GM18907 (cell line): ENCODE measurements around the gene DUOXA1.
"Not testable (repeated sequence)": the region's sequence is repeated elsewhere in the genome, so short reads cannot be mapped to it uniquely, and the experiment has no call there.

ENCODE experiments used
- ATAC-seq: cut with Tn5 transposase; IDR thresholded peaks from one replicate; pipeline ENCODE4 v1.9.1; 2021; ENCODE audit warnings: mild to moderate bottlenecking, moderate library complexity; ENCODE audit not compliant: unreplicated experiment

DUOXA1 gene

DNA sequence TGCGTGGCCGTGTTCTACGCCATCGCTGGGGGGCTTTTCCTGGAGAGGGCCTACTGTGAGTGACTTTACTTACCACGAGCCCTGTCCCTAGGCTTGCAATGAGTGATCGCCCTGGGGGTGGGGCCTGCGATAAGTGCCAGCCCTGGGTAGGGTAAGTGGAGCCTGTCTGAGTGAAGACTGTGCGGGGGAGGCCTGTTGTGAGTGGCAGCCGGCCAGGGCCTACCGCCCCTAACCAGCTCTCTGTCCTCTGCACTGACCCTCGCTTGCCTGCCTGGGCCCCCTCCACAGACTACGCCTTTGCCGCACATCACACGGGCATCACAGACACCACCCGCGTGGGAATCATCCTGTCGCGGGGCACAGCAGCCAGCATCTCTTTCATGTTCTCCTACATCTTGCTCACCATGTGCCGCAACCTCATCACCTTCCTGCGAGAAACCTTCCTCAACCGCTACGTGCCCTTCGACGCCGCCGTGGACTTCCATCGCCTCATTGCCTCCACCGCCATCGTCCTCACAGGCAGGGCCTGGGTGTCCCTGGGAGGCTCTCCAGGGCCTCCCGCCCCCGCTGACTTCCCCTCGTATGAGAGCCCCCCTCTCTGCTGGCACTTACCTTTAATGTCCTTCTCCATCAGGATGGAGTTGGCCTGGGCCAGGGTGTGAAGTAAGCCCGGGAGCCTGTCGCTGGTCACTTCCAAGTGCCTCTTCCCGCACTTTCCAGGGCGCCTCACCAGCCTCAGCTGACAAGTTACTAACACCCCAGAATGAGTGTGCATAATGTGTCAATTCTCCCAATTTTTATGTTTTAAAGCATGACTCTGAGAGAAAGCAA, 22.5 kb upstream of the DUOXA1 start:
- no peak for ATAC-seq

DNA sequence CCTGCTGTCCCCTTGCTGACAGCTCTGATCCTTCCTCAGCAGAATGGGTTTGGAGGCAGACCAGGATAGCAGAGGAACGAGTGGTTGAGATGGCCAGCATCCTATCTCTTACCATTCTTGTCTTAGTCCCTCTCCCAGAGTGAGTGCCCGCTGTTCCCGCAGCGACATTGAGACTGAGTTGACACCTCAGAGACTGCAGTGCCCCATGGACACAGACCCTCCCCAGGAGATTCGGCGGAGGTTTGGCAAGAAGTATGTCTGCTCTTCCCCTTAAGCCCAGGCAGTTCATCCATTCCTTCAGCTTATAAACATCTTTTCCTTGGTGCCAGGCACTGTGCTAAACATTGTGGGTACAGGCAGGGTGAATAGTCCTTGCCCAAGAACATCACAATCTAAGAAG, 21.3 kb upstream of the DUOXA1 start:
- no peak for ATAC-seq

DNA sequence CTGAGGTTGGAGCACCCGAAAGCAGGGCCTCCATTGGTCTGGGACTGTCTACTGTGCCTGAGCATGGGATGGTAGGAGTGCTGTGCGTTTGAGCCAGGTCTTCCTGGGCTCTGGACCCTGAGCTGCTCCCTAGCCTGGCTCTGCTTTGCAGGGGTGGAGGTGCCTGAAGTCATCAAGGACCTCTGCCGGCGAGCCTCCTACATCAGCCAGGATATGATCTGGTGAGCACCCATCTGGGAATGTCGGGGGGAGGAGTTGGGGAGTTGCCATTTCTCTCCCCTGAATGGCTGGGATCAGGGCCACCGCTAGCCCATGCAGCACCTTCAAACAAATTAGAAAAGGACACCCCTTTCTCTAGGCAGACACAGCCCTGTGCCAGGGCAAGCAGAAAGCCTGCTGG, 20.8 kb upstream of the DUOXA1 start:
- ATAC-seq = no peak

DNA sequence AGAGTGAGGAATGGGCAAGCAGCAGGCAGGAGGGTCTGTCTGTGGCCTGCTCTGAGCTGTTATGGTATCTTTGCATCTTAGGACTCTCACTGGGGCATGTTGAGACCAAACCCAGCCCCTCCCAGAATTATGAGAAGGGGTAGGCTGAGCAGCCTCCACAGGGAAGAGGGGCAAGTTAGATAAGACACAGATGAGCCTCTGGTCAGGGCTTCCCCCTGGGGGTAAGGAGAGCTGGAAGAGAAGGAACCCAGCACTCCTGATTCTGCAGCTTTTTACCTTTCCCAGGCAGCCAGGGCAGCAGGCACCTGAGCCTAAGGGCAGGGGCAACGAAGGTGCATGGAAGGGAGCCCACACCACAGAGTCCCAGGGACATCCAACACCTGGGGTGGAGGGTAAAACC, 19.4 kb upstream of the DUOXA1 start:
- ATAC-seq = no peak

DNA sequence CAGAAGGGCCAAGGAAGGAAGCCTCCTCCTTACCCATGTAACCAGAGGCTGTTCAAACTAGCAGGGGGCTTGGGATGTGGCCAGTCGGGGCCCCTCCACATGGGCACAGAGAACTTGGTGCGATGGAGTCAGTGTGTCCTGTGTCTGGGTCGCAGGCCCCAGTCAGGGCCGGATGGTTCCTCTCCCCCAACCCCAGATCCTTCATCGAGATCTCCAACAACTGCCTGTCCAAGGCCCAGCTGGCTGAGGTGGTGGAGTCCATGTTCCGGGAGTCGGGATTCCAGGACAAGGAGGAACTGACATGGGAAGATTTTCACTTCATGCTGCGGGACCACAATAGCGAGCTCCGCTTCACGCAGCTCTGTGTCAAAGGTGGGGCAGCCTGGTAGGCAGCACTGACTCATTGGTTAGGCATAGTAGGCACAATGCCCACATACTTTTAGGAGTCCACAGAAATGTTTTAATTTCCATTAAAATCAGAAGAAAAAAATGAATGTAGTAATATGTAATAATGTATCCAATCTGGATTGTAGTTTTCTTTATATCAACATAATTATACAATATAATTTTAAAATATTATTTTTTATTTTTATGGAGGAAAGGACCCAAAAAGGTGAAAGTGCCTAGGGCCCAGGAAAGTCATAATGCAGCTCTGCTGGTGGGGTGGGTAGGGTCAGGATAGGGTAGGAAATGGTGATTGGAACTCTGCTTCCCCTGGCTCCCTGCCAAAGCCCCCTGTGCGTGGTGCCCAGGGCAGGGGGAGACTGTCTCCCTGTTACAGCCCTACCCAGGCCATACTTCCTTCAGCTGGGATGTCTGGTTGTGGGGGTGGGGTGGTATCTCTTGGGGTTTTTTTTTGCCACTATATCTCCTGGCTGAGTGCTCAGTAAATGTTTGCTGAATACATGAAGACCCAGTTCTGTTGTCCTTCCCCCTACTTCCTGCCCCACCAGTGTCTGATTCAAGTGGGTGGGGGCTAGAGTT, 18.7 kb upstream of the DUOXA1 start:
- ATAC-seq = no peak

DNA sequence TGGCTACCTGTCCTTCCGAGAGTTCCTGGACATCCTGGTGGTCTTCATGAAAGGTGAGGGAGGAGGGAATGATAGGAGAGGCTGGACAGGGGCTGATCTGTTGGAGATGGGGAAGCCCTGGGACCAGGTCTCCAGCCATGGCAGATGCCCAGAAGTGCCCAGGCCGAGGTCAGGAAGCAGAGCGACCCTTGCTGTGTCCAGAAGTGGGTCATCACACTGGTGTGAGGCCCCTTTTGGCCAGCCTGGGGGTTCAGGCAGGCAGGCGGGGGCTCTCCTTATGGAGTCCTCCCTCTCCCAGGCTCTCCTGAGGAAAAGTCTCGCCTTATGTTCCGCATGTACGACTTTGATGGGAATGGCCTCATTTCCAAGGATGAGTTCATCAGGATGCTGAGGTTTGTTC, 17.9 kb upstream of the DUOXA1 start:
- no peak for ATAC-seq

DNA sequence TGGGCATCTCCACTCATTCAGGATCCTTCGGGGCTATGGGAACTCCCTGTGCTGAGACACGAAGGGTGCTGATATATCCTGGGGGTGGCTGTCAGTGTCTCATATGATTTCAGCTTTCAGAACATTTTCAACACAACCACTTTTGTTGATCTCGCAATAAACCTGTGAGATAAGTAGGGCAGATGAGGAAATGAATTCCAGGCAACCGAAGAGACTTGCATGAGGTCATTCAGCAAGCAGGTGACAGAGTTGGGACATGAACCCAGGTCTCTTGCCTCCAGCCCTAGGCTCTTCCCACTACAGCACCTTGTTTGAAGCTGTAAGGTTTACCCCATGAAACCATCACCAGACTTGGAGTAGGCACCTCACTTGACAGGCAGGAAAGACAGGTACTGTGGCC, 16.7 kb upstream of the DUOXA1 start:
- no peak for ATAC-seq

DNA sequence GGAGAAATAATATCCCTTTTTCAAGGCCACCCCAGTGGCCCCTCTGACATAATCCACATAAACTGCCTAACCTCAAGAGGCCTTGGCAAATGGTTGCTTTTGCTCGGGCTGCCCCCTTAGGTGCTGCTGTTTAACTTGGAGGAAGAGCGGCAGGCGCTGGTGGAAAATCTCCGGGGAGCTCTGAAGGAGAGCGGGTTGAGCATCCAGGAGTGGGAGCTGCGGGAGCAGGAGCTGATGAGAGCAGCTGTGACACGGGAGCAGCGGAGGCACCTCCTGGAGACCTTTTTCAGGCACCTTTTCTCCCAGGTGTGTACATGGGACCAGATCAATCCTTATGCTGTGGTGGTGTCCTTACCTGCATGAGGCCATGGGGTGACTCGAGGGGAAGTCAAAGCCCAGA, 15.1 kb upstream of the DUOXA1 start:
- no peak for ATAC-seq

DNA sequence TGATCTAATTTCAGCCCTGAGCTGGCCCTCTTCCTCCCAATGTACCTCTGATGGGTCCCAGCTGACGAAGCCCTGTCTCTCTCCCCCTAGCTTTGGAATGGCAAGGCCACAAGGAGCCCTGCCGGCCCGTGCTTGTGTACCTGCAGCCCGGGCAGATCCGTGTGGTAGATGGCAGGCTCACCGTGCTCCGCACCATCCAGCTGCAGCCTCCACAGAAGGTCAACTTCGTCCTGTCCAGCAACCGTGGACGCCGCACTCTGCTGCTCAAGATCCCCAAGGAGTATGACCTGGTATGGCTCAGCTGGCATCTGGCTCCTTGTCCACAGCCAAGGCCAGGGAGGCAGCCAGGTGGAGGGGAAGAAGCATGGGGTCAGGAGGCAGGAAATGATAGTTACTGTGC, 14.3 kb upstream of the DUOXA1 start:
- no peak for ATAC-seq

DNA sequence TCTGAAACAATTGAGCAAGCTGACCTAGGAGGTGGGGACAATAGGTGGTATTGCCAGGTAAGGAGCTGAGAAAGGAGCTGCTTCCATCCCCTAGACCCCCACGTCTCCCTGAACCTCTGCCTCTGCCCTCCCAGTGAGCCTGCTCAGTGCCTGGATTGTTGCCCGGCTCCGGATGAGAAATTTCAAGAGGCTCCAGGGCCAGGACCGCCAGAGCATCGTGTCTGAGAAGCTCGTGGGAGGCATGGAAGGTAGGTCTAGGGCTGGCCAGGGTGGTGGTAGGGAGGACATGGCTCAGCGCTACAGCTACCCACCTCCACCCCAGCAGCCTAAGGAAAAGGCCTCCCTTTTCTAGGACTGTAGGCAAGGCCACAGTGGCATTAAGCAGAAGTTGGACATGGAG, 13.4 kb upstream of the DUOXA1 start:
- no peak for ATAC-seq

DNA sequence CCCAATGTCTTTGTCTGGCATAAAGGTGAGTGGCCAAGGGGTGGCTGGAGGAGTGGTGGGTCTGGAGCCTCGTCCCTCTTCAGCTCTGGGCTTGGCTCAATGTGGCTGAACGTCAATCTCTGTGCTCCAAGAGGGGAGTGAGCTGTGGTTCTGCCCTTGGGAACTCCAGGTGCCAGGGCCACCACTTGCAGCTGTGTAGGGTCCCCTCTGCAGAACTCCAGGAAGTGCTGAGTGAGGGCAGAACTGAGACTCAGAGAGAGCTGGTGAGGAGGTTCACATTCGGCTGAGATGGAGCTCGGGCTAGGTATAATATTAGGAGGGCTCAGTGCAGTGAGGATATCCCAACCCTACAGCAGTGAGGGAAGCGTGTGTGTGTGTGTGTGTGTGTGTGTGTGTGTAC, 11.7 kb upstream of the DUOXA1 start:
- ATAC-seq = no peak

DNA sequence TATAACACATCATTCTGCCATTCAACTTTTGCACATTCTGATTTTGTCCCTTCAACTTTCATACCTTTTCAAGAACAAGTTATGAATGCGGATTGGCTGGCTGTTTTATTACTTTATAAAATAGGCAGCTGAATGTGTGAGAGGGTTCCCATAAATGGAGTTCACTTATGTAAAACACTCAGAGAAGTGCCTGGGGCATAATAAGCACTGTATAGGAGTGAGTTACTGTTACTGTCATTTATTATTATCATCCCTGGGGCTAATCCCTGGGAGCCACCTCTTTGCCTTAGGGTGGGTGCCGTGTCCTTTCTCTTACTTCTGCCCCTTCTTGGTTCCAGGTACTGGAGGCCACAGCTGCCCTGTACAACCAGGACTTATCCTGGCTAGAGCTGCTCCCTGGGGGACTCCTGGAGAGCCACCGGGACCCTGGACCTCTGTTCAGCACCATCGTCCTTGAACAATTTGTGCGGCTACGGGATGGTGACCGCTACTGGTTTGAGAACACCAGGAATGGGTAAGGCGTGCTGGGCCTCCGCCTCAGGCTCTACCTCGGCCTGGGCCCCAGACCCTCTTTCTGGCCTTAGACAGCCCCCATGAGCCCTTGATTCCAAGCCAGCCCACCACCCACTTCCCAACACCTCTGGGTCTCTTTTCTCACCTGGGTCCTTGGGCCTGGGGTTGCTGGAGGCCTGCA, 11.0 kb upstream of the DUOXA1 start:
- ATAC-seq = no peak

DNA sequence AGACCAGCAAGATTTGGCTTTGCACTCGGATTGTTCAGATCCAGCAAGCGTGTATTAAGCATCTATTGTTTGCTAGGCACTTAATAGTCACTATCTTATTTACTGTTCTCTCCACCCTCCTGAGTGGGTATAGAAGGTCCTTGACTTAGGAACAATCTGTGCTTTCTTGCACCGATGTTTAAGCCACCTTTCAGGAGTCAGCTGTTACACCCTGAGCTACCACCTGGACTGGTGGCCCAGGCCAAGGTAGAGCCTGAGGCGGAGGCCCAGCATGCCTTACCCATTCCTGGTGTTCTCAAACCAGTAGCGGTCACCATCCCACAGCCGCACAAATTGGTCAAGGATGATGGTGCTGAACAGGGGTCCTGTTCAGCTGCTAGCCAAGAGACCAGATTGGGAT, 10.1 kb upstream of the DUOXA1 start:
- no peak for ATAC-seq

DNA sequence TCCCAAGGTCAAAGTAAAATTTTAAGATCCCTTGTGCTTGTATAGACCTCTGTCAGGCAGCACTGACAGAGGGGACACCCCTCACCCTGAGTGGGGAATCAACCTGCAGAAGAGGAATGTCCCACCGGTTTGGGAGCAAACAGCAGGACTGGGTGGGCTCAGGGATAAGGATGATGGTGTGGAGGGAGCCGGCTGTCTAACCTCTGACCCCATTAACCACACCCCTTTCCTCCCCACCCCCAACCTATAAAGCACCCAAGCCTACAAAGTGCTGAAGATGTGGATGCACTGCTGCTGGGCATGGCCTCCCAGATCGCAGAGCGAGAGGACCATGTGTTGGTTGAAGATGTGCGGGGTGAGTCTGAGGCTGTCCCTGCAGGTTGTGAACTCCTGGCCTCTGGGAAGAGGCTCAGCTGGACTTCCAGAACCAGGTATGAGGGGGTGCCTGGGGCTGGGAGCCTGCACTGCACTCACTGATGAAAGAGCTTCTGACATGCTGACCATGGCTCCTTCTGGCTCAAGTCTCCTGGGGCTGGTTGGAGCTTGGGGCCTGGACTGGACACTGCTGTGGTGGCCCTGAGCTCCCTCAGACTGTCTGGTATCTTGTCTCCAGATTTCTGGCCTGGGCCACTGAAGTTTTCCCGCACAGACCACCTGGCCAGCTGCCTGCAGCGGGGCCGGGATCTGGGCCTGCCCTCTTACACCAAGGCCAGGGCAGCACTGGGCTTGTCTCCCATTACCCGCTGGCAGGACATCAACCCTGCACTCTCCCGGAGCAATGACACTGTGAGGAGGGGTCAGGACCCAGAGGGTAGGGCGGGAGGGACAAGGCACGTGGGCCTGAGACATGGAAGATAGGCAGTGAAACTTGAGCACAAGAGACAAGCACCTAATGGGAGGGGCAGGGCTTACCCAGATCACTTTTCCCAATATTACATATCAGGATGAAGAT, 9.4 kb upstream of the DUOXA1 start:
- ATAC-seq = no peak

DNA sequence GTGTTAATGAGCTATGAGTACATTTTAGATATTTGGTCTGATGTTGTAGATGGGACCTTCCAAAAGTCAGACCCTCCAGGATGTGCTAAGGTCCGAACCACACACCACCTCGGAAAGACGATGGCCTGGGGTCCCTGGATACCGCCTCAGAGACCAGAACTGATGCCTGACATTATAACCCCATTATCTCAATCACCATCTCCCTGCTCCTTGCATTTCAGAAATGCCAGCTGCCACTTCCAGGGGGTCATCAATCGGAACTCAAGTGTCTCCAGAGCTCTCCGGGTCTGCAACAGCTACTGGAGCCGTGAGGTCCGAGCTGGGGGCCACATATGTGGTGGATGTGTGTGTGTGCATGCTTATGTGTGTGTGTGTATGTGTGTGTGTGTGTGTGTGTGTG, 8.0 kb upstream of the DUOXA1 start:
- ATAC-seq = no peak

DNA sequence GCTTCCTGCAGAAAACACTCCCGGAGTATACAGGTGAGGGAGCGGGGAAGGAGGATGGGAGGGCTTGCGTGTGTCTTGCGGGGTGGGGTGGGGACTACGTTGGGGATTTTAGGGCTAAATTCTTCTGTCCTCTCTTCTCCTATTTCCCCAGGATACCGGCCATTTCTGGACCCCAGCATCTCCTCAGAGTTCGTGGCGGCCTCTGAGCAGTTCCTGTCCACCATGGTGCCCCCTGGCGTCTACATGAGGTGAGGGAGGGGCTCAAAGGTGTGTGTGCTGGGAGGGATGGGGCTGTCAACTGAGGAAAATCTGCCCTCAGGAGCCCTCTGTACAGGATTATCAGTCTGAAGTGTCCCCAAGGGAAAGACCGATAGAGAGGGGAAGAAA, 6.7 kb upstream of the DUOXA1 start:
- ATAC-seq = no peak

DNA sequence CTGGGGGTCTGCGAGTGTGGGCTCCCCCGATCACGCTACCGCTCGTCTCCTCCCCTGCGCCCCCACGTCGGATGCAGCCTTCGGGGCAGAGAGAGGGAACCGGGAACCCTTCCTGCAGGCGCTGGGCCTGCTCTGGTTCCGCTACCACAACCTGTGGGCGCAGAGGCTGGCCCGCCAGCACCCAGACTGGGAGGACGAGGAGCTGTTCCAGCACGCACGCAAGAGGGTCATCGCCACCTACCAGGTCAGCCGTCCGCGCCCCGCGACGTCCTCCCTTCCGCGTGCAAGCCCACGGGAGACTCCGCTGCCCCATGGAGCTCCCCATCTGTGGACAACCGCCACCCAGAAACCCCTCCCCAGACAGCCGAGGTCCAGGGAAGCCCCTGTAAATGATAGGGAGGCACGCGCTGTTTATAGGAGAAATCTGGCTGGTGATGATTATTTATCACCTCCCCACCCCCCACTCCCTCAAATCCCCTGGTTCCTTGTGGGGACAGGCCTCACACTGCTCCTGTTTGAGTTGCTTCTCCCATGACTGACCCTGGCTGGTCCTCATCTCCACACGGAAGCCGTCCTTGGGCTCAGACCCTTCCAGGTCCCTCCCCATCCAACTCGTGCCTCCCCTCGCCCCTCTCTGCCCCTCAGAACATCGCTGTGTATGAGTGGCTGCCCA, 6.2 kb upstream of the DUOXA1 start:
- ATAC-seq = not testable (repeated sequence)

DNA sequence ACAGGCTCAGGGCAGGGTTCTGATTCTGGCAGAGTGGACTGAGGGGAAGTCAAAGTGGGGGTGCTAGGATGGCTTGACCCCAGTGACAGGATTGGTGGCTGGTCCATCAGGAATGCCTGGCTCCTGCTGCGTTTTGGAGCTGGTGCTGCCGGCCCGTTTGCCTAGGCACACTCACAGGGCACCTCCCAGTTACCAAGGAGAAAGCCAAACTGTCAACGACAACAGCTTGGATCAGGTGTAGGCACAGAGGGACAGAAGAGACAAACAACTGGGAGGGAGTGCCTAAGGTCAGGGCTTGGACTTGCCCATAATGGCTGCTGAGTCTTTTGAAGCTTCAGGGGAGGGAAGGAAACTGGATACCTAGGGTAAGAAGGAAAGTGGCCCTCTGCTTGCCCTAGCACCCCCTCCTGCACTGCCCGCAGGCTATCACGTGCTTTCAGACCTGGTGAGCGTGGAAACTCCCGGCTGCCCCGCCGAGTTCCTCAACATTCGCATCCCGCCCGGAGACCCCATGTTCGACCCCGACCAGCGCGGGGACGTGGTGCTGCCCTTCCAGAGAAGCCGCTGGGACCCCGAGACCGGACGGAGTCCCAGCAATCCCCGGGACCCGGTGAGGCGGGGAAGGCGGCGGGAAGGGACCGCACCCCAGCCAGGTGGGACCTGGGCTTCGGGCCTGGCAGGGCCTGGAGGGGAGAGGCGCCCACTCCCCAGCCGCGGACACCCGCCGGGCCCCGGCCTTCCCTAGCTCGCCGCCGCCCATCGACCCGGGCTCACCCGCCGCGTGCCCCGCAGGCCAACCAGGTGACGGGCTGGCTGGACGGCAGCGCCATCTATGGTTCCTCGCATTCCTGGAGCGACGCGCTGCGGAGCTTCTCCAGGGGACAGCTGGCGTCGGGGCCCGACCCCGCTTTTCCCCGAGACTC, 5.3 kb upstream of the DUOXA1 start:
- ATAC-seq = no peak

DNA sequence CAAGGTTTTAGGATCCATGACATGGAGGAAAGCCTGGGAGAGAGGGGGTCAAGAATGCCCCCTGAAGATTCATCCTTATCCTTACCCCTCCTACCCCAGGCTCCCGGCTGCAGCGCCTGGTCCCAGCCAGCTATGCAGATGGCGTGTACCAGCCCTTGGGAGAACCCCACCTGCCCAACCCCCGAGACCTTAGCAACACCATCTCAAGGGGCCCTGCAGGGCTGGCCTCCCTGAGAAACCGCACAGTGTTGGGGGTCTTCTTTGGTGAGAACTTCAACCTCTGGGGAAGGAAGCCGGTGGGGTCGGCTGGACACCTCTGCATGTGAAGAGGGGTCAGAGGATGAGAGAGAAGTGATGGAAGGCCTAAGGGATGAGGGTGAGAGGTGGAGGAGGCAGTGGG, 4.4 kb upstream of the DUOXA1 start:
- ATAC-seq = no peak
